ENCODE data around the gene GLMP.

DNA sequence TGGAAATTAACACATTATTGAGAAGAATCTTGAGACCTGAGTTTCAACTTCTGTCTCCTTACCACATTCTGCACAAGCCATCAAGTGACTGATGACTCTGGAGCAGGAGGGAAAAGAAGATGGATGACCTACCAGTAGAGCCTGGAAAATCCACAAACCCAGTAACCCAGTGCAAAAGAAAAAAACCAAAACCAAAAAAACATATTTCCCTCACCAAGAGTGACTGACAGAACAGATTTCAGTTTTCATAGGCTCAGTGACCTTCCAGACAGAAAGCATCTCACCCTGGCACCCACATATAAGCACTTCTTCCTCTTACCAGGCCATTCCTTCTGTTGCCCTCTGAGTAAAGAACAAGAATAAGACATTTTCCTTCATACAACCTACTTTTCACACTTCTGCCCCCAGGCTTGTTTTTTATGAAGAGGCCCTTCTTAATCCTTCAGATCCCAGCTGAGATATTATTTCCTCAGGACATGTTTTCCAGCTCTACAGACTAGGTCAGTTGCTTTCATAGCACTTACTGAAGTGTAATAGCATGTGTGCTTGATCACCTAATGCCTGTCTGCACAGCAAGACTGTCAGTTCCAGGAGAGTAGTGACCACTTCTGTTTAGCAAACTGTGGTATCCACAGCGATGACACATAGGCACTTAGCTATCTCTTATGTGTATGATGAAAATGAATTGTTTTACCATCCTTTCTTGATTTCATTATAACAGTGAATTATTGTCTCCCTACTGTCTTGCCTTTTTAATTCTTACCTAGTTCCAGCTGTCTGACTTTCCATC is 46.9 kb upstream of the GLMP start:
- TF ChIP-seq E2F4 (CRISPR knock-in tag; IDR thresholded peaks at IDR 0.05; ENCODE audit: borderline replicate concordance, low read depth) (no peak), MAX (CRISPR knock-in tag; IDR thresholded peaks at IDR 0.05) (no peak), FOXK1 (CRISPR knock-in tag; IDR thresholded peaks at IDR 0.05) (no peak), ATF1 (CRISPR knock-in tag; IDR thresholded peaks at IDR 0.05) (no peak), TCF7 (CRISPR knock-in tag; IDR thresholded peaks at IDR 0.05; ENCODE audit: low read depth) (no peak), NR3C1 (CRISPR knock-in tag; conservative IDR thresholded peaks at IDR 0.05; ENCODE audit: low read depth) (no peak)
- TF ChIP-seq, protein P1, sequence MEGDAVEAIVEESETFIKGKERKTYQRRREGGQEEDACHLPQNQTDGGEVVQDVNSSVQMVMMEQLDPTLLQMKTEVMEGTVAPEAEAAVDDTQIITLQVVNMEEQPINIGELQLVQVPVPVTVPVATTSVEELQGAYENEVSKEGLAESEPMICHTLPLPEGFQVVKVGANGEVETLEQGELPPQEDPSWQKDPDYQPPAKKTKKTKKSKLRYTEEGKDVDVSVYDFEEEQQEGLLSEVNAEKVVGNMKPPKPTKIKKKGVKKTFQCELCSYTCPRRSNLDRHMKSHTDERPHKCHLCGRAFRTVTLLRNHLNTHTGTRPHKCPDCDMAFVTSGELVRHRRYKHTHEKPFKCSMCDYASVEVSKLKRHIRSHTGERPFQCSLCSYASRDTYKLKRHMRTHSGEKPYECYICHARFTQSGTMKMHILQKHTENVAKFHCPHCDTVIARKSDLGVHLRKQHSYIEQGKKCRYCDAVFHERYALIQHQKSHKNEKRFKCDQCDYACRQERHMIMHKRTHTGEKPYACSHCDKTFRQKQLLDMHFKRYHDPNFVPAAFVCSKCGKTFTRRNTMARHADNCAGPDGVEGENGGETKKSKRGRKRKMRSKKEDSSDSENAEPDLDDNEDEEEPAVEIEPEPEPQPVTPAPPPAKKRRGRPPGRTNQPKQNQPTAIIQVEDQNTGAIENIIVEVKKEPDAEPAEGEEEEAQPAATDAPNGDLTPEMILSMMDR (IDR thresholded peaks at IDR 0.05) = no peak
